NCI-H1930 (cell line): ENCODE results near the gene DGKI.

Experiments
- DNase-seq, 2 experiments: peaks; one replicate each; lab custom pipeline; 2025; lab: John Stamatoyannopoulos, UW

The DGKI gene

DNA sequence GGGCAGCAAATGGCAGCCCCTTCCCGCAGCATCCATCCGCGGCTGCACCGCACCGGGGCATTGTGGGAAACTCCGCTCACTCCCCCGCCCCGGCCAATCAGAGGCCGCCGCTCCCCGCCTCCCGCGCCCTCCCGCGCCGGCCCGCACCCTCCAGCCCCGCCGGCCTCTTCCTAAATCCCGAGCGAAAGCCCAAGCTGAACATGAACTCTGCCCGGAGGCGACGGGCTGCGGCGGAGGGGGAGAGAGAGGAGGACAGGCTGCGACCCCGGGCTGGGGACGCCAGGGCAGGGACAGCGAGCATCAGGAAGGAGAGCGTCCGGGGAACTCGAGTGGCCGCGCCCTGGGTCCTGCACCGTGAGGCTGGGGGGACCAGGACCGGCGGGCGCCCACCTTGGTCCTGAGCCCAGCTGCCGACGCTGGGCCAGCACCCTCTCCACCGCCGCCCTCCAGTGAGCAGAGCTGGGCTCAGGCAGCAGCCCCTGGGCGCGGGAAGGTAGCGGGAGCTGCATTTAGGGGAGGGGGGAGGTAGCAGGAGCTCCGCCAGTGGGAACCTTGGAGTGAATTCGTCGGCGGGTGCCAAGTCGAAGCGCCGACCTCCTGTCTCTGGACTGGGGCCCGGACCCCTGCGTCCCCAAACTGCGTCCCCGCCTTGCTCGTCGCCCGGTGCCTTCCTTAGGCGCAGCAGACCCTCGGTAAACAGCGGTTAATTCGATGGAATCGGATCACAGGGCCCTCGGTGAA lies at the start of gene DGKI:
Gene DGKI (minus strand): TSS at position 148 of the 741 bp plus-strand sequence.
- DNase-seq, result peak; percentile 63 to 73

- no peak for DNase-seq
Observed at GRCh38 chr7:137895301-137896221, 48.8 kb upstream of the DGKI start.

- DNase-seq, result peak in 1 of 2 experiments; percentile 46
Observed at GRCh38 chr7:137893143-137893742, 46.5 kb upstream of the DGKI start.

DNA sequence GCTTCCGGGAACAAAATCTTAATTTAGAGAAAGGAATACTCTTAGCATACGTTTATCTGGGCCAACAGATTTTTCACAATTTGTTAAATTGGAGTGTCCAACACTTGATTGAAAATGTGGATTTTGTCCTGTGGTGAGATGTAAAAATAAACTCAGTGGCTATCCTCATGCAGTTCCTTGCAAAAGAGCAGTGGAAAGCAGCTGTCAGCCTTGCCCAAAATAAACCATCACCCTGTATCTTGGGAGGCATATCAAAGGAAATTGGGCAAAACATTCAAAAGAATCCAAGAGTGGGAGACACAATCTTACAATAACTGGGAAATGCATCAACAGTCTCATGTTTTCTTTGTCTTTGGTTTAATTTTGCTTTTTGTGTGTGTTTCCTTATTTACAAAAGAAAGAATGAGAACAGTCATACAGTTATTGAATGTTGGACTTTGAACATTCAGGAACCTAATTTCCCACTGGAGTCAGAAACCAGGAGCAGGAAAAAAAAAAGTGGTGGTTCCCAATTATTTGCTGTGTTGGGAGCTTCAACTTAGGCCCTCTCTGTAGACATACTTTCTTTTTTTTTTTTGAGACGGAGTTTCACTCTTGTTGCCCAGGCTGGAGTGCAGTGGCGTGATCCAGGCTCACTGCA lies 44.4 kb upstream of the DGKI start:
- DNase-seq, result no peak

- DNase-seq, result no peak
Observed at GRCh38 chr7:137890449-137890921, 43.7 kb upstream of the DGKI start.

DNA sequence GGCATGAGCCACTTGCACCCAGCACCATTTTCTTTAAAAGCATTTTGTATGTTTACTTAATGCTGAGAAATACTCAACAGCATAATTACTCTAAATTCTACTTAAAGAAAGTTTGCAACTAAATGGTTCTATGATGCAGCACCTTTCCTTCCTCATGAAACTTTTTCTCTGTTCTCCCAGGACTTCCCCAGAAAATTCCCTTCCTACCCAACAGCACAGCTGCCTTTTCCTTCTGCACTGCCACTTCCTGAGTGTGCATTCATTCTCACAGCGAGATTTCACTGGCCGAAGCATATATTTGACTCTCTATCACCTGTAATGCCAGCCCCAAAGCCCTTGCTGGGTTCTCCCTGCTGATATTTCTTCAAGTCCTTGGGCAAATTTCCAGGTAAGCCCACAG lies 41.5 kb upstream of the DGKI start:
- no peak for DNase-seq

DNA sequence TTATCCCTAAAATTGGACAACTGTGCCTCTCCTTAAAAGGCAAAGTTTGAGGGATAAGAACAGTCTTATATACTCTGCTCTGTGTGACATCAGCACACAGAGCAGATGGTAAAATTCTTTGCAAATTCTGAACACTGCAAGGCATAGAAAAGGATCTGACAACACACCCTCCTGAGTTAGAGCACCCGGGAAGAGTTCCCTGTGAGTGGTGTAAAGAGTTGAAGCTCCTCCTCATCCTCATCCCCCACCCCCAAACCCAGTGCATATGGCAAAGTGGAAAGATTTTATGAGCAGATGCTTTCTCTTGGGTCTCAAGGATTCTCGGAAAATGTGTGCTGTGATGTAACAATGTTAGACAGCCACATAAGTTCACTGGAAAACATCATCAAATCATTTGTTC lies 40.0 kb upstream of the DGKI start:
- no peak for DNase-seq

- no peak for DNase-seq
Observed at GRCh38 chr7:137886281-137886680, 39.5 kb upstream of the DGKI start.

GRCh38 chr7:137885678-137886077 lies 38.9 kb upstream of the DGKI start:
- DNase-seq, result no peak

DNA sequence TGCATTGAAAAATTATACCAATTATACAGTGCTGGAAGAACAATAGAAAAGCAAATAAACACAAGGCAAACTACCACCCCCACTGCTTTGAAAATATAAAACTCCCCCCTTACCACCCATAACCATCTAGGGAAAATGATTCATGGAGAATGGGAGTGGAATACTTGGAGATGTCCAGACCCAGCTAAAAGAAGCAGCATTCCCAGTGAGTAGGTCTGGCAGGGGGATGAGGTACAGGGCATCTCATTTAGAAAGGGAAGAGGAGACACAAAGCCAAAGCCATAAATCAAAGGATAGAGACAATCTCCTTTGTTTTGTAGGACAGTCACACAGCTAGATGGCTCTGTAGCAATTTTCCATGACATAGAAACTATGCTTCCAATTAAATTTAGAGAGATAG lies 36.0 kb upstream of the DGKI start:
- DNase-seq, result no peak

DNA sequence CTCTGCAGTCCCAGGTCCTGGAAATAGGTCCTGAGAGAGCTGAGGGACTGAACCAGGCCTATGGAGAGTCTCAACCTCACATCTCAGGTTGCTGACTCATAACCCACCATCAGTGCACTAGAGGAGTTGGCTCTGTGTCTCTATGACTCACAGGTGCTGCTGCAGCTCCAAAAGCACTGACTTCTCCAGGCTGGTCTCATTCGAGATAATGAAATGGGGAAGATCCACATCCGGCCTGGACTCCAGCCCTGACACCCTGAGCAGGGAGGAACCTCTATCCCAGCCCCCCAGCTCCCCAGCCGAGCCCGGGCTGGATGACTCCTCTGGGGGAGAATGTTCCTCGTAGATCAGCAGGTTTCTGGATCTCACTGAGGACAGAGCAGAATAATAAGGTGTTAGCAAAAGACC lies 35.5 kb upstream of the DGKI start:
- no peak for DNase-seq

DNA sequence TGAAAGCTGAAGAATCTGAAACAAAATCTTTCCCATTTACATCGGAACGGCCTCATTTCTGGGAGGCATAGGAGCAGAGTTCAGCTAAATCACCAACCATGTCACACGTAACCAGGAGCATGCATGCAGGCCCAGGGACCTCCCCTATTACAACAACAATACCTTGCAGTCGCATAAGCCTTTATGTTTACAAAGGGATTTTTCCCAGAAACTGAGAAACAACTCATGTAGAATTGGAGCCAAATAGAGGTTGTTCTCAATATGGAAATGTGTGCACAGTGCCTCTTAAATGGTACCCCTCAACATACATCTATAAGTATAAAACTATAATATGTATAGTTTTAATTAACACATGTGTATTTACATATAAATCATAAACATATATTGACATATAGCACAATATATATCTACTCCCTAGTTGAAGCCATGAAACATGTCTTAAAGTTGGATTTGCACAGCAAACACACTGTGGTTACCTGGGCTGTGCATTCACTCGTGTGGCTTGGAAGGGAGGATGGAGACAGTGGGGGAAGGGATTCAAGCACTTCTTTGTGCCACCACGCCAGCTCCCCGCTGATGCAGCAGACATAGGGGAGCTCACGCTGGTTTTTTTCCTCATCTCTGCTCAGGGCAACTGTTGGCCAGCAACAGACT lies 35.0 kb upstream of the DGKI start:
- DNase-seq, result no peak

GRCh38 chr7:137880432-137880831 lies 33.7 kb upstream of the DGKI start:
- no peak for DNase-seq

GRCh38 chr7:137879357-137880158 lies 32.8 kb upstream of the DGKI start:
- DNase-seq, result no peak

DNA sequence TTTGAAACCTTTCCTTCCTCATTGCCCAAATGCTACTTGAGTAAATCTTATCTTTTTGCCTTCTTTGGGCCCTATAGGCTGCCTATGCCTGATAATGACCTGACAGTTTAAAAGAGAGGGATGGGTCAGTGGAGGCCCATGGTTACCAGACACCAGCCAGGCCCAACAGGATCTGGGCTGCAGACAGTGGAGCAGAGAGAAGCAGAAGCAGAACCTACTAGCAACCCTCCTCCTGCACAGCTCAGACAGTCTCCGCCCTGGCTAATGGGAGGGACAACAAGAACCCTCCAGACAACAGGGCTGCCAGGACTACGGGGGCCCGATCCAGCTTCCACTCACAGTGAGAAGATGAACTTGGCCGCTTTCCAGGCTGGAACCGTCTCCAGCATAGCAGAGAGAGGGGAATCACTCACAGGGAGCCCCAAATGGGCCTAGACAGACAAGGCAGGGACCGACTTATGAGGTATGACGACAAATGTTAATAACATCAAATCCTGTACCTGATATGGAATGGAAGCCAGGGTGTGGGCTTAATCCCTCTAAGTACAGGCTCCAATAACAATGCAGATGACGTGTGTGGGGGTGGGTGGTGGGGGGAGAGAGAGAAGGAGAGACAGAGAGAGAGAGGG lies 31.7 kb upstream of the DGKI start:
- no peak for DNase-seq

DNA sequence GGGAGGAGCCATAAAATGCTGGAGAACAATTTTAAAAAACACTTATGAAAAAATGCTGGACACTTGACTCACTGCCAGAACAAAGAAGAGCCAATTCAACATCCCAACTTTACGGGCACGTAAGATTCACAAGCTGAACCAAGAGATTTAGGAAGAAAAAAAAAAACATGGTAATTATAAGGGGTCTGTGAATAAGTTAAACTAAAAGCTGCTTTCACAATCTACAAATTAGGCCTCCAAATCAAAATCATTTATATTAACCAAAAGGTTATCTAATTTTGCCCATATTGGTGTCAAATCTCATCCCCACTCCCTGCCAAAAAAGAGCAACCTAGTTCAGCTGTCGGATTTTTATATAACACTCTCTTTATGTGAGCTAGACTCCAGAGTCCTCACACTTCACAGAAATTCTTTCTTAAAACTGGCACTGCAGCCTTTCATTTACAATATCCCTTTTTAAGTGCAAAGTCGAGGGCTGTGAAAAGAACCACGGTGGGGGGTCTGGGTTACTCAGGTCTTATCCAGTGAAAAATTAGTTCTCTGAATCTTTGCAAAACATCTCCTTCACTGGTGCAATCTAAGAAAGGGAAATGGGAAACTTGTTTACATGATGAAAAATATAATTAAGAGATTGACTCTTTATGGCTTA lies 30.4 kb upstream of the DGKI start:
- DNase-seq, result no peak

- DNase-seq, result no peak
Observed at GRCh38 chr7:137875746-137876145, 29.0 kb upstream of the DGKI start.

DNA sequence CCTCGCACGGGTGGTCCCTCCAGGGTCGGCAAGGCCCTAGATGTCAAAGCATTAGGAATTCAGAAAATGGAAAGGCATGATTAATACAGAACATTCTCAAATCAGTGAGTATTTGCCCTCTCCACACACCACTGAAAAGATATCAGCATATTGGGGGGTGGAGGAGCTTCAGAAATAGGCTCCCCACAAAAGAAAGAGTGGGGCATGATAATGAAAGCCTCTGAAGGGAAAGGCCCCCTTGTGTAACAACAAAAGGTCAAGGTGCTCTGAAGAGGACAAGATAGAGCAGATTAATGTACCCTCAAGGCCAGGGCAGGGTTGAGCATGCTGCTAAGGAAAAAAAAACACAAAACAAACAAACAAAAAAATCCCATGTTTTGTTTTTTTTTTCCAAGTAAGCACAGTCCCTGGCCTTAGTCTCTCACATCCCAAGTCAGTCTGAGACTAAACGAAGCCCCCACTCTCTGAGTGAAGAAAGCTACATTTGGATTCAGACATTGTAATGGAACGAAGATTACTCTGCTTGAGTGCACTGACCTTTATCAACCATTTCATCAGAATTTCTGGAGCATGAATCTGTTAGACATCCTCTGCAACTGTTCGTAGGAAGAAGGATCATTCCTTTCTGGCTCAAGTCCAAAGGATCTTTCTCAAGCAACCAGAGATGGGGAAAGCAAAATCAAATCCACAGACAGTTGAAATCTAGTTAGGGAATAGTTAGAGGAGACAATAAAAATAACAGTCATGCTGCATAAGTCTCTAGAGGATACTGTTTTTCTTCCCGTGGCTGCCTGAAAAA lies 27.4 kb upstream of the DGKI start:
- no peak for DNase-seq

DNA sequence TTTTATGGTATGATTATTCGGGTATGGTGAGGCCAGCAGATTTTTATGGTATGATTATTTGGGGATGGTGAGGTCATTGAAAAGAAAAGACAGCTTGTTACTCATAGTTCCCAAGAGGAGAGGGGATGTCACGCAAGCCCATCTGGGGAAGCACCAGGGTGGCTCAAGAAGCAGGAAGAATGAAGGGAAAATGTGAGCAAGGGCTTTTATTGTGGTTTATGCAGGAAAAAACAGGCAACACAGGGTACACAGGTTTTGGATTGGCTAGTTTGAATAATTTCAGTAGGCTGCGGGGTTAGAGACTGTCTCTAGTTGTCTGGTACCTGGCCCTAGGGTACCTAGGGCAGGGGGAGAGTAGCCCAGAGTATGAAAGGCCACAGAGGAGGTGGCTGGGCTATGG lies 26.8 kb upstream of the DGKI start:
- no peak for DNase-seq
